H9 (cell line): ENCODE measurements around the gene DTX4. TPM values are rescaled to one million over a fixed set of nuclear protein-coding genes. Genes with fewer than 3 reads are reported as not detected.

Experiments used
- DNase-seq: peaks from one replicate; pipeline ENCODE4 v3.0.0-alpha.2; 2017
- H2AFZ ChIP-seq: one replicate; pipeline ENCODE4 v1.6.1; 2013; ENCODE audit warnings: mild to moderate bottlenecking, low read length, control low read depth, moderate library complexity
- H2AK5ac ChIP-seq: 2 replicates; pipeline ENCODE4 v1.6.1; 2013; ENCODE audit warnings: low read length, control low read depth, mixed read lengths; ENCODE audit not compliant: insufficient read length
- H2BK120ac ChIP-seq: one replicate; pipeline ENCODE4 v1.6.1; 2013; ENCODE audit warnings: low read depth, mild to moderate bottlenecking, low read length, control low read depth, inconsistent platforms; ENCODE audit not compliant: poor library complexity, severe bottlenecking
- H2BK12ac ChIP-seq: 2 replicates; pipeline ENCODE4 v1.6.1; 2013; ENCODE audit warnings: low read length, control low read depth, mixed read lengths, low read depth; ENCODE audit not compliant: insufficient read length
- H2BK15ac ChIP-seq: 2 replicates; pipeline ENCODE4 v1.6.1; 2013; ENCODE audit warnings: low read depth, low read length, control low read depth
- H2BK20ac ChIP-seq: one replicate; pipeline ENCODE4 v1.6.1; 2013; ENCODE audit warnings: low read depth, mild to moderate bottlenecking, low read length, control low read depth, inconsistent platforms; ENCODE audit not compliant: poor library complexity, severe bottlenecking
- H2BK5ac ChIP-seq: 2 replicates; pipeline ENCODE4 v1.6.1; 2013; ENCODE audit warnings: low read length, control low read depth, mixed read lengths; ENCODE audit not compliant: insufficient read length
- H3K14ac ChIP-seq: 2 replicates; pipeline ENCODE4 v1.6.1; 2013; ENCODE audit warnings: low read length, control low read depth; ENCODE audit not compliant: insufficient read depth
- H3K18ac ChIP-seq: 2 replicates; pipeline ENCODE4 v1.6.1; 2013; ENCODE audit warnings: low read depth, mild to moderate bottlenecking, mixed read lengths, low read length, control low read depth; ENCODE audit not compliant: insufficient read length
- H3K23ac ChIP-seq: 2 replicates; pipeline ENCODE4 v1.6.1; 2013; ENCODE audit warnings: low read length, control low read depth, mixed read lengths, low read depth; ENCODE audit not compliant: insufficient read length
- H3K23me2 ChIP-seq: 2 replicates; pipeline ENCODE4 v1.6.1; 2013; ENCODE audit warnings: low read depth, mild to moderate bottlenecking, mixed read lengths, low read length, control low read depth; ENCODE audit not compliant: insufficient read length, poor library complexity, severe bottlenecking
- H3K27ac ChIP-seq: 2 replicates; pipeline ENCODE4 v1.5.1; 2013; ENCODE audit warnings: low read length, control low read depth, mixed read lengths, low read depth; ENCODE audit not compliant: insufficient read length
- H3K27me3 ChIP-seq: 2 replicates; pipeline ENCODE4 v1.6.1; 2013; ENCODE audit warnings: low read length, control low read depth, inconsistent platforms; ENCODE audit not compliant: insufficient read depth
- H3K4ac ChIP-seq: 2 replicates; pipeline ENCODE4 v1.6.1; 2013; ENCODE audit warnings: low read depth, mild to moderate bottlenecking, control low read depth, inconsistent platforms, low read length, moderate library complexity
- H3K4me1 ChIP-seq: 2 replicates; pipeline ENCODE4 v1.6.1; 2013; ENCODE audit warnings: low read length, control low read depth, inconsistent platforms; ENCODE audit not compliant: insufficient read depth
- H3K4me2 ChIP-seq: 2 replicates; pipeline ENCODE4 v1.6.1; 2013; ENCODE audit warnings: low read length, control low read depth, mixed read lengths; ENCODE audit not compliant: insufficient read length, insufficient read depth
- H3K56ac ChIP-seq: 2 replicates; pipeline ENCODE4 v1.6.1; 2013; ENCODE audit warnings: low read depth, mild to moderate bottlenecking, mixed read lengths, low read length, control low read depth; ENCODE audit not compliant: insufficient read length
- H3K79me1 ChIP-seq: 2 replicates; pipeline ENCODE4 v1.6.1; 2013; ENCODE audit warnings: low read depth, mild to moderate bottlenecking, moderate library complexity, low read length, control low read depth, inconsistent platforms; ENCODE audit not compliant: insufficient read depth, poor library complexity, severe bottlenecking
- H3K79me2 ChIP-seq: 2 replicates; pipeline ENCODE4 v1.6.1; 2013; ENCODE audit warnings: low read length, control low read depth, inconsistent platforms; ENCODE audit not compliant: insufficient read depth
- H3K9ac ChIP-seq: 2 replicates; pipeline ENCODE4 v1.6.1; 2013; ENCODE audit warnings: low read length, control low read depth, mixed read lengths; ENCODE audit not compliant: insufficient read length; ENCODE audit errors: extremely low read depth
- H3K9me3 ChIP-seq: one replicate; pipeline ENCODE4 v1.6.1; 2013; ENCODE audit warnings: low read depth, low read length, inconsistent platforms; ENCODE audit not compliant: control insufficient read depth
- H3T11ph ChIP-seq: one replicate; pipeline ENCODE4 v1.6.1; 2013; ENCODE audit warnings: mild to moderate bottlenecking, low read length, control low read depth, inconsistent platforms
- H4K20me1 ChIP-seq: one replicate; pipeline ENCODE4 v1.6.1; 2013; ENCODE audit not compliant: control insufficient read depth, insufficient read length, insufficient read depth
- H4K5ac ChIP-seq: 2 replicates; pipeline ENCODE4 v1.6.1; 2013; ENCODE audit warnings: low read depth, mild to moderate bottlenecking, mixed read lengths, low read length, control low read depth; ENCODE audit not compliant: insufficient read length
- H4K8ac ChIP-seq: replicated peaks from 2 replicates; pipeline ENCODE4 v1.6.1; 2013; ENCODE audit warnings: low read length, control low read depth, mixed read lengths, low read depth; ENCODE audit not compliant: insufficient read length
- H4K91ac ChIP-seq: 2 replicates; pipeline ENCODE4 v1.6.1; 2013; ENCODE audit warnings: low read depth, mild to moderate bottlenecking, moderate library complexity, mixed read lengths, low read length, control low read depth; ENCODE audit not compliant: insufficient read length
- H3K27ac Mint-ChIP-seq, 3 experiments: 2 replicates in 2 of 3; 3 replicates in 1 of 3; pipeline ENCODE4 v1.8.0; 2020 to 2021; ENCODE audit warnings: mixed read lengths in 3 of 3, mild to moderate bottlenecking in 1 of 3, moderate library complexity in 1 of 3
- H3K27me3 Mint-ChIP-seq: 2 replicates; pipeline ENCODE4 v1.8.0; 2021; ENCODE audit warnings: low read depth, mild to moderate bottlenecking, moderate library complexity, mixed read lengths
- H3K36me3 Mint-ChIP-seq, 3 experiments: 2 replicates in 2 of 3; 3 replicates in 1 of 3; pipeline ENCODE4 v1.8.0; 2020 to 2021; ENCODE audit warnings: low read depth in 3 of 3, mixed read lengths in 3 of 3; ENCODE audit not compliant: insufficient read depth in 1 of 3
- H3K4me1 Mint-ChIP-seq, 2 experiments: 2 replicates each; pipeline ENCODE4 v1.8.0; 2020; ENCODE audit warnings: mixed read lengths in 2 of 2
- H3K4me3 Mint-ChIP-seq, 2 experiments: 2 replicates in 1 of 2; 3 replicates in 1 of 2; pipeline ENCODE4 v1.8.0; 2020 to 2021; ENCODE audit warnings: mild to moderate bottlenecking in 2 of 2, mixed read lengths in 2 of 2, moderate library complexity in 1 of 2
- H3K9me3 Mint-ChIP-seq, 2 experiments: 2 replicates in 1 of 2; 3 replicates in 1 of 2; pipeline ENCODE4 v1.8.0; 2020; ENCODE audit warnings: mild to moderate bottlenecking in 2 of 2, mixed read lengths in 2 of 2, moderate library complexity in 1 of 2
- CTCF ChIP-seq: fragments of 200-600 bp; sonication (generic); conservative IDR thresholded peaks from 3 replicates; pipeline ENCODE4 v1.8.0; 2021; ENCODE audit warnings: antibody characterized with exemption, mild to moderate bottlenecking
- WGBS: extraction: QIAGEN DNeasy Blood & Tissue Kit; methylation state at CpG from one replicate; pipeline ENCODE4 v1.1.7; 2013; ENCODE audit warnings: missing lambda C conversion rate, low lambda C conversion rate, mixed read lengths; ENCODE audit not compliant: insufficient read length; ENCODE audit errors: extremely low coverage; 5-methylcytosine and 5-hydroxymethylcytosine counted together
- total RNA-seq: library from RNA; stranded (reverse); gene quantifications from 2 replicates; pipeline ENCODE4 v1.2.1, GENCODE V29; 2021

The DTX4 gene
- total RNA-seq, 1 experiment from 2014 or later: 13.0 TPM

GRCh38 chr11:59183771-59184170 is 11.8 kb downstream of the DTX4 start:
- Histone ChIP-seq H3T11ph (no peak overlapping the region), H3K23ac (no peak overlapping the region), H3K4ac (no peak overlapping the region), H2BK12ac (no peak overlapping the region), H4K20me1 (no peaks in the 10 kb centered on the region), H3K9ac (no peak overlapping the region), H3K56ac (no peak overlapping the region), H3K18ac (no peak overlapping the region), H3K27ac (no peak overlapping the region), H2BK120ac (no peak overlapping the region), H4K91ac (no peak overlapping the region), H3K79me2 (no peaks in the 10 kb centered on the region), H3K14ac (no peak overlapping the region), H3K79me1 (peaks cover 6% of the 10 kb centered on the region), H2BK5ac (no peak overlapping the region), H3K4me1 (no peaks in the 10 kb centered on the region; the same call in 1 of the 2 replicates), H3K27me3 (no peaks in the 10 kb centered on the region), H3K4me2 (no peak overlapping the region), H2AFZ (no peak overlapping the region), H2AK5ac (no peak overlapping the region), H3K9me3 (no peaks in the 10 kb centered on the region), H2BK20ac (no peak overlapping the region), H3K23me2 (no peaks in the 10 kb centered on the region), H4K8ac (no peak overlapping the region), H2BK15ac (no peak overlapping the region), H4K5ac (no peak overlapping the region)
- Mint-ChIP-seq H3K9me3 (peaks cover 6 to 10% of the 10 kb centered on the region in 2 experiments; a peak in 3 of 5 replicates), H3K27ac (no peak overlapping the region), H3K27me3 (no peaks in the 10 kb centered on the region; the same call in 1 of the 2 replicates), H3K4me3 (no peak overlapping the region), H3K4me1 (peaks cover 18 to 37% of the 10 kb centered on the region in 2 experiments), H3K36me3 (peaks cover 5 to 31% (median 22%) of the 10 kb centered on the region in 3 experiments; a peak in 5 of 7 replicates)
- WGBS: no CpG with 5 or more reads among the region's 1 CpG
- TF ChIP-seq CTCF: no peak
- DNase-seq: no peak
